H54 (cell line): Measurements from ENCODE around the gene CASQ2.

Source experiments
- DNase-seq: peaks from one replicate; pipeline ENCODE4 v3.0.0; 2011; ENCODE audit warnings: low spot score, mixed read lengths; ENCODE audit not compliant: insufficient read length
- FAIRE-seq: peaks from 3 replicates; lab custom pipeline; 2011; peaks lifted over from hg19 to GRCh38; lab: Jason Lieb, UNC
- POLR2A ChIP-seq: IDR thresholded peaks from 2 replicates; pipeline ENCODE4 v1.6.1; 2011; ENCODE audit warnings: low read depth, mild to moderate bottlenecking, low read length

The CASQ2 gene

GRCh38 chr1:115685029-115685705 lies 83.3 kb downstream of the CASQ2 start:
- FAIRE-seq (no peak), DNase-seq (no peak)
- no peak for TF ChIP-seq POLR2A

GRCh38 chr1:115682792-115683191 lies 85.7 kb downstream of the CASQ2 start:
- DNase-seq (no peak), FAIRE-seq (no peak)
- TF ChIP-seq POLR2A: no peak

GRCh38 chr1:115680730-115681111 lies 87.8 kb downstream of the CASQ2 start:
- DNase-seq: no peak
- TF ChIP-seq POLR2A: no peak
- no peak for FAIRE-seq

GRCh38 chr1:115679141-115679611 lies 89.3 kb downstream of the CASQ2 start:
- FAIRE-seq: peak; percentile 71
- peak; percentile 83 for DNase-seq
- TF ChIP-seq POLR2A: no peak

- TF ChIP-seq POLR2A: no peak
- no peak for FAIRE-seq
- no peak for DNase-seq
Measured at GRCh38 chr1:115678141-115678540, 90.4 kb downstream of the CASQ2 start.

- TF ChIP-seq POLR2A: no peak
- FAIRE-seq (no peak), DNase-seq (no peak)
Measured at GRCh38 chr1:115677565-115677964, 90.9 kb downstream of the CASQ2 start.

GRCh38 chr1:115677182-115677555 lies 91.3 kb downstream of the CASQ2 start:
- no peak for TF ChIP-seq POLR2A
- FAIRE-seq: no peak
- no peak for DNase-seq

- DNase-seq: no peak
Measured at GRCh38 chr1:115676498-115677181, 91.9 kb downstream of the CASQ2 start.

GRCh38 chr1:115672224-115673009 lies 96.1 kb downstream of the CASQ2 start:
- TF ChIP-seq POLR2A: no peak
- DNase-seq (no peak), FAIRE-seq (no peak)

More at GRCh38 chr1:115676498-115677181, 91.9 kb downstream of the CASQ2 start:
- no peak for TF ChIP-seq POLR2A
- FAIRE-seq: no peak

- TF ChIP-seq POLR2A: 0 out of 2 replicates have a peak, but pooled peaks have one; percentile 20
- FAIRE-seq (peak; percentile 52), DNase-seq (no peak)
Measured at GRCh38 chr1:115671176-115671934, 97.2 kb downstream of the CASQ2 start.

GRCh38 chr1:115670476-115671175 lies 97.9 kb downstream of the CASQ2 start:
- FAIRE-seq (no peak), DNase-seq (no peak)
- no peak for TF ChIP-seq POLR2A

- no peak for DNase-seq
- FAIRE-seq: no peak
- no peak for TF ChIP-seq POLR2A
Measured at GRCh38 chr1:115669886-115670285, 98.6 kb downstream of the CASQ2 start.
